ENCODE data around the gene AMHR2.

Gene AMHR2

GRCh38 chr12:53453953-53454640, 30.4 kb downstream of the AMHR2 start:
- no peak for DNase-seq

GRCh38 chr12:53454707-53455106, 31.1 kb downstream of the AMHR2 start:
- DNase-seq, result no peak

DNA sequence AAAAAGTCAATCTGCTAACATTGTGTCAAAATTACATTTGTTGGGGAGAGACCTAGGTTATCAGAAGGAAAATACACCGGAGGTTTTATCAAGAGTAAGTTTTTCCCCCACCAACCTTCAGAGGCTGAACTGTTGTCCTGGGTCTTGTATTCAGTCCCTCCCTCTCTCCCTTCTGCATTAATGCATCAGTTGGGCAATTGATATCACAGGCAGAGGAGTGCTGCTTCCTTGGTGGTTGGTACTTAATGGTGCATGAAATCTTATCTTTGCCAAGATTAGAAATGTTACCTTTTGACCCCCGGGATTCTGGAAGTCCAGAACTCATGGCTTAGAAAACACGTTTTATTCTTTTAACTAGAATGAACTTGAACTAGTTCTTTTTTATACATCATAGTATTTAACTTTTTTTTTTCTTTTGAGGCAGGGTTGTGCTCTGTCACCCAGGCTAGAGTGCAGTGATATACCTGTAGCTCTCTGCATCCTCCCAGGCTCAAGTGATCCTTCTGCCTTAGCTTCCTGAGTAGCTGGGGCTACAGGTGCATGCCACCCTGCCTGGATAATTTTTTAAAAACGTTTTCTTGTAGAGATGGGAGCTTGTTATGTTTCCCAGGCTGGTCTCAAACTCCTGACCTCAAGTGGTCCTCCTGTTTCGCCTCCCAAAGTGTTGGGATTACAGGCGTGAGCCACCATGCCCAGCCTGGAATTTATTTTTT, 33.2 kb downstream of the AMHR2 start:
- DNase-seq, result no peak

GRCh38 chr12:53459097-53459496, 35.4 kb downstream of the AMHR2 start:
- DNase-seq, result no peak

DNA sequence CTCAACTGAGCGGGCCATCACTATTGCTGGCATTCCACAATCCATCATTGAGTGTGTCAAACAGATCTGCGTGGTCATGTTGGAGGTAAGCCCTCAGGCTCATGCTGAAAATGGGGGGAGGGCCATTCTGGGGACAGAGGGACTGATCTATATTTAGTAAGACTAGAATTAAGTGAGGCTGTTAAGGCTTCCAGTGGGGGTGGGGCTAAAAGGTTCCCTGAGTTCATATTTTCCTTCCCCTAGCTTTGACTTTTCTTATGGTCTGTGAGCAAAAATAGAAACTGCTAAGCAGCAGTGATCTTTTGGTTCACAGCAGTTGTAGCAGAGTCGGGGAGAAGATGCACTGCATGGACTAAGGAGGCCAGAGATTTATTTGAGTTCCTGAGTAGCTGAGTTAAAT, 37.4 kb downstream of the AMHR2 start:
- no peak for DNase-seq

DNA sequence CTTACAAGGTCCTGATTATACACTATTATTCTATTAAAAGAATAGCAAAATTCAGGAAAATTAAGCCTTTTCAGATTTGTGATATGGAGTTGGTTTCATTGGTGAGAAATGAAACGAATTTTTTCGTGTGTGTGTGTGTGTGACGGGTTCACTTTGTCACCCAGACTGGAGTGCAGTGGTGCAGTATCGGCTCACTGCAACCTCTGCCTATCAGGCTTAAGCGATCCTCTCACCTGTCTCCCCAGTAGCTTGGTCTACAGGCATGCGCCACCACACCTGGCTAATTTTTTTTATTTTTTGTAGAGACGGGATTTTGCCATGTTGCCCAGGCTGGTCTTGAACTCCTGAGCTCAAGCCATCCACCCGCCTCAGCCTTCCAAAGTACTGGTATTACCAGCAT, 37.9 kb downstream of the AMHR2 start:
- DNase-seq, result no peak

DNA sequence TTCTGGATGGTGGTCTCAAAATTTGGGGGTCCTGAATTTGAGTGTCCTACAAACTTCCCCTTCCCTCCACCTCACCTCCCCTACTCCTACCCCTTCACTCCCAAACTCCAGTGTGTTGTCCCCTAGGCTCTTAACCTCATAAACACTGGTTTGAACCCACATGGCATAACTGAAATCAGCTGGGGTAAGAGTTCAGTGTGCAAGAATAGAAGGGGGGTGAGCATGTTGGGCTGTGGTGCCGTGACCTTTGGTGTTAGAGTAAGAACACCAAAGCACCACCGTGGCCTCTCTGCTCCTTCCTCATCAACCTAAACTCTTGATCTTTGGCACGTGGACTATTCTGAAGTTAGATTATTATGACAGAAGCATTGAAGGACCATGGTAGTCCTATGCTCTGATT, 39.3 kb downstream of the AMHR2 start:
- no peak for DNase-seq

DNA sequence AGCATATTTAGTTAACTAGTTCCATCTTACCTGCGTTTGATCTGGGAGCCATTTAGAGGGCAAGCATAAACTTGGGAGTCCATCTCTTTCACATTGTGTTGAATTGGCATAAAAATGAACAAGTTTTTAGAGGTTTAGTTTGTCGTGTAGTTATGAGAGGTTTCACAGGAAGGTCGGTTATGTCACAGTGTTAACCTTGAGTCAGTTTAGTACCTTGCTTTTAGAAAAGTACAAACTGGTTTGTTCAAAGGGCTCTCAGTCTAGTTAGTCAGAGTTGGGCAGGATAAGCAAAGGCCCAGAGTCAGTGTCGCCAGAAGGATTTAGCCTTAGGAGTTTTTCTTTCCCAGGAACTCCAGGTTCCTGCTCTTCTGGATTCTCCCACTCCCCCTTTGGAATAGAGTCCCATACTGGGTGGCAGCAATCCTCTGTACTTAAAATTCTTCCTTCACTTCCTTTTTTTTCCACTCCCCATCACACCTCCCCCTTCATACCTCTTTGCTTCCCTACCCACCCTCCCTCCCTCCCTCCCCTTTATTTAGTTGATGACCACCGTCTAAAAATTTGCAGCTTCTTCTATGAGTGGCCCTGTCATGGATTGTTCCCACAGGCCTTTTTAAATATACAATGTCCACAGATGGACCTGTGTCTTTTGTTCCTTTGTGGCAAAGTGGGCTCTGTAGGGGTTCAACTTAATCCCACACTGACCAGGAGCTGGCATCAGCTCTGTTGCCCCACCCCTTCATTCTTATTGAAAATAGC, 40.3 kb downstream of the AMHR2 start:
- DNase-seq, result no peak

DNA sequence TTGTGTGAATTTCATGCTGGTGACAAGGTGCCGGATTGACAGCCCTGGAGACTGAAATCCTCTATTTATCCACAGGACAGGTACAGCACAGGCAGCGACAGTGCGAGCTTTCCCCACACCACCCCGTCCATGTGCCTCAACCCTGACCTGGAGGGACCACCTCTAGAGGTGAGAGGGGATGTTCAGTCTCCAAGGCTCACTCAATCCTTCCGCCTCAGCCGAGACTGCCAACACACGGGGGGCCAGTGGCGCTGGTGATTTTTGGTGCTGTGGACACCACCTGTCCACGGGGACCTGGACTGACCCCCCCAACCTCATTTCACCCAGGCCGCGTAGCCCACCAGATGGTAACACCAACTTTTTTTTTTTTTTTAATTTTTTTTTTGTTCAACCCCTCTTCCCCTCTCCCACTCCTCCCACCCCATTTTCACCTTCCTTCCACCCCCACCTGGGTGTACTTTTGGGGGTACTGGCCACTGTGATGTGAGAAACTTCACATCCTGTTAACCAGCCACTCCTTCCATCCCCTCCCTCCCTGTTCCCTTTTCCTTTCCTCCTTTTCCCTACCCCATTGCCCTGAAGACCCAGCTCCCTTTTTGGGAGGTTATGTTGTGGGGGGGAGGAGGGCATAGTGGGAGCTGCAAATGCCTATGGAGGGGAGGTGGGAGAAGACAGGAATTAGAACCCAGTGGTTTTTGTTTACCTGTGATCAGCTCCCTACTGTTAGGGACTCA, 41.2 kb downstream of the AMHR2 start:
- no peak for DNase-seq

DNA sequence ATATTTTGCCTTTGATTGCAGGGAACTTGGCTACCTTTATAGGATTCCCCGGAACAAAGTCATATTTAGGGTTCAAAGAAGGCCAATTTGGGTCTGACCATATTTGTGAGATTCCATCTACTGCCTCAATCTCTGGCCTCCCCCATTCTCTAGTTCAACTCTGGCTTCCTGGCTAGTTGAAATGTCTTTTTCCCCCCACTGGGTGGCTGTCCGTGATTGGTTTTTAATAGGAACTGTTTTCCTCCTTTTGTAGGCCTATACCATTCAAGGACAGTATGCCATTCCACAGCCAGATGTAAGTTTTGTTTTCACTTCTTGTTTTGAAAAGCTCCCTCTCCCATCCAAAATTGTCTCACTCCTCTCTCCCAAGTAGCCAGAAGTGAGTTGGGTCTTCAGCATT, 42.0 kb downstream of the AMHR2 start:
- DNase-seq, result no peak

- DNase-seq, result no peak
Observed at GRCh38 chr12:53466640-53467039, 43.0 kb downstream of the AMHR2 start.

DNA sequence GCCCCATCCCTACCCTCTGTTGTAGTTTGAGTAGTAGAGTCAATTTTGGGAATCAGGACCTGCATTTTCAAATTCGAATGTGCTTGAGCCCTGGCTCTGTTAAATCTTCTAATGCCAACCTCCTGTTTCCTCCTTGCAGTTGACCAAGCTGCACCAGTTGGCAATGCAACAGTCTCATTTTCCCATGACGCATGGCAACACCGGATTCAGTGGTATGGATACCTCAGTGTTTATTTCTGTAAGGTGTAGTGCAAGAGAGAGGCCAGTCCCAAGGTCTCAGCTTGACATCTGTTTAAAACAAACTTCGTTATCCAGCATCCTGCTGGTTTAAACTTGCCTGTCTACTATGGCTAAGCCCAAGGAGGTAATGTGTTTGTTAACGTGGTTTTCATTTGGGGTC, 43.4 kb downstream of the AMHR2 start:
- DNase-seq, result no peak

DNA sequence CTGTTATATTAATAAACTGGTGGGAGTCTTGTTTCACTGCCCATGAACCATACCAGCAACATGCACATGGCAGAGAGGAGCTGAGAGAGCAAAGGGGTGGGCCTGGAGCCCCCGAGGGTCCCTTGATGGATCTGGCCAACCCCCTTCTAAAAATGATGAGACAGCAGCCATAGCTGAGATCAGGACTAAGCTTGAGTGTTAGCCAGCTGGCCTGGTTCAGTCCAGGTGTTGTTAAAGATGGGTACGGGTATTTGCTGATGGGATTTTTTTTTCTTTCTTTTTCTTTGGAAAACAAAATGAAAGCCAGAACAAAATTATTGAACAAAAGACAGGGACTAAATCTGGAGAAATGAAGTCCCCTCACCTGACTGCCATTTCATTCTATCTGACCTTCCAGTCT, 44.2 kb downstream of the AMHR2 start:
- DNase-seq, result no peak

DNA sequence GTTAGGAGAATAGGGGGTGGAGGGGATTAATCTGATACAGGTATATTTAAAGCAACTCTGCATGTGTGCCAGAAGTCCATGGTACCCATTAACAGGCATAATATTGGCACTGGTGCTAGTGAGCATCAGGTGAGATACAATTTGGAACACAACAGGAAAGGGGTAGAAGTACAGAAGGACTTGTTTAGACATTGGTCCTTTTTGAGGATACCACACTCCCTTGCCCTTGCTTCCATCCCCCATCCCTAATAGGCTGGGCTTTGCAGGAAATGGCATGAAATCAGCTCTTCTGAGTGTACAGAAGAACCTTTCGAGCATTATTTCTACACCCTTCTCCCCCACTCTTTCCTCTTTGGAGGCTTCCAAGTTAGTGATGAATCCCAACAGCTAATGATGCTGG, 44.6 kb downstream of the AMHR2 start:
- DNase-seq, result no peak

GRCh38 chr12:53472056-53472582, 48.5 kb downstream of the AMHR2 start:
- DNase-seq, result no peak

- no peak for DNase-seq
Observed at GRCh38 chr12:53474077-53474476, 50.4 kb downstream of the AMHR2 start.

- DNase-seq, result no peak
Observed at GRCh38 chr12:53474819-53475218, 51.2 kb downstream of the AMHR2 start.

DNA sequence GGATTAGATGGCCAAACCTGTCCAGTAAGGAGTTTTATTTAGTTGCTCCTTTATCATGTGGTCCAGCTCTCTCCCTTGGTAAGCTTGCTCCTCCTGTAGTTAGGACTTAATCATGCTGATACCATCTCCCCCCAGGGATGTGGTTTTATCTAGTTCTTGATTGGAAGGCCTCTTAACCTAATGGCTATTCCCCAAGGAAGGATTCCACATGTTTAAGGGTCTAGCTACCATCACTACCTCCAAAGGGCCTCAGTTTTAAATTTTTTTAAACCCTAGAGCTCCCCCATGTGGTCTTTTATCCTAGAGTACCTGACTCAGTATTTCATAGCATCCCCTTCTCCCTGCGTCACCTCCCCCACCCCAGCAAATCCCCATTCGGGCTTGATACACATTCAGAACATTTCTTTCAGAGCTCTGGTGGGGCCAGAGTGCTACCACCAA, 53.1 kb downstream of the AMHR2 start:
- no peak for DNase-seq

DNA sequence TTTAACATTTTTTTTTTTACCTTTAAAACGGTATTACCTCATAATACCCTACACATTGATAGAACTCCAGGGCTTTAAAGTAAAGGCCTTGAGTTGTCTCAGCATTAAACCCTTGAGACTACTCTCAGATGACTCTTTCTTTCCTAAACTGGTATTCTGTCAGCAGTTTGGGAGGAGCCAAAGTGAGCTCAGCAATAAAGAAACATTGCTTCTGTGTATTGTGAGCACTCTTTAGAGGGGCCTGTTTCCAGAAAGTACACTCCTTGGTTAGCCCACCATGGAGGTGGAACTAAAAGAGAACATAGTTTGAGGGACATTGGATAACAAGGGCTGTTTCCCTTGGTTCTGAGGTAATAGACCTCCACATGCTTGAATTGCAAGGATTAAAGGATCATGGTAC, 55.2 kb downstream of the AMHR2 start:
- no peak for DNase-seq

DNA sequence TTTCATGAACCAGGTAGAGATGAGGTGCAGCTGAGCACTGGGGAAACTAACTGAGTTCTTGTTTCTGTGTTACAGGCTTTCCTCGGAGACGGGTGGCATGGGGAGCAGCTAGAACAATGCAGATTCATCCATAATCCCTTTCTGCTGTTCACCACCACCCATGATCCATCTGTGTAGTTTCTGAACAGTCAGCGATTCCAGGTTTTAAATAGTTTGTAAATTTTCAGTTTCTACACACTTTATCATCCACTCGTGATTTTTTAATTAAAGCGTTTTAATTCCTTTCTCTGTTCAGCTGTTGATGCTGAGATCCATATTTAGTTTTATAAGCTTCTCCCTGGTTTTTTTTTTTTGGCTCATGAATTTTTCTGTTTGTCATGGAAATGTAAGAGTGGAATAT, 55.7 kb downstream of the AMHR2 start:
- DNase-seq, result no peak

GRCh38 chr12:53480491-53481442, 57.1 kb downstream of the AMHR2 start:
- no peak for DNase-seq
